Measurements from ENCODE around the gene PDIA6. TPM values are rescaled to one million over a fixed set of nuclear protein-coding genes. Genes with fewer than 3 reads are reported as not detected.

PDIA6 gene
- total RNA-seq, 1 experiment from 2014 or later: 149 TPM

- POLR2A ChIA-PET: interaction anchor here (0.6 kb wide), 1 partner anchor 63 kb away, joined by 3 read pairs; no protein-coding TSS in a partner anchor
- H3K4me3 ChIP-seq (replicated peaks in 1 of 2; ENCODE audit: low read depth in 1 of 2, low read length in 2 of 2): no peak overlapping the region
- RAD21 ChIA-PET (ENCODE audit: low non-redundant PET in 1 of 2, low total read pairs in 2 of 2, uncharacterized antibody in 2 of 2, unreplicated experiment in 2 of 2): no interaction called here
- no peak overlapping the region for H3K27ac ChIP-seq (ENCODE audit: low read depth, low read length)
- BruUV-seq (replicated peaks): no TSS peak
- peaks cover 11 to 30% of the 10 kb centered on the region in 2 experiments for H3K4me1 ChIP-seq (ENCODE audit: control insufficient read depth in 1 of 2, insufficient read depth in 2 of 2, low read length in 2 of 2)
- no peaks in the 10 kb centered on the region for H4K20me1 ChIP-seq (ENCODE audit: insufficient read depth)
- H3K9me3 ChIP-seq (ENCODE audit: control insufficient read depth in 1 of 2, insufficient read depth in 1 of 2, low read depth in 1 of 2, low read length in 2 of 2): no peaks in the 10 kb centered on the region
- H3K36me3 ChIP-seq (ENCODE audit: control insufficient read depth in 1 of 2, insufficient read depth in 2 of 2, low read length in 2 of 2): no peaks in the 10 kb centered on the region
- DNase-seq (ENCODE audit: low read depth, low spot score): peak; percentile 42
- H2AFZ ChIP-seq (ENCODE audit: low read depth, low read length, poor library complexity, severe bottlenecking): no peak overlapping the region
- intact Hi-C loops (cut with micrococcal nuclease): no loop called here
- H3K4me2 ChIP-seq (ENCODE audit: low read length): peak overlapping the region; percentile 53
- CTCF ChIA-PET: no interaction called here
- H3K9ac ChIP-seq (ENCODE audit: low read length): peak overlapping the region; percentile 16; the same call in 1 of the 2 replicates
- no peaks in the 10 kb centered on the region for H3K9me2 ChIP-seq (ENCODE audit: insufficient read depth)
- no peaks in the 10 kb centered on the region for H3K79me2 ChIP-seq (ENCODE audit: insufficient read depth, low read length)
- ATAC-seq: peak; percentile 69
- TF ChIP-seq JUND (IDR thresholded peaks at IDR 0.05) (no peak), MAX (IDR thresholded peaks at IDR 0.05) (no peak), YY1 (IDR thresholded peaks at IDR 0.05; ENCODE audit: extremely low read depth, insufficient replicate concordance, low read depth, low read length) (no peak), REST (IDR thresholded peaks at IDR 0.05; ENCODE audit: low read depth) (no peak), CEBPB (IDR thresholded peaks at IDR 0.05; ENCODE audit: low read depth) (no peak), EZH2 (IDR thresholded peaks at IDR 0.05) (no peak), SP1 (IDR thresholded peaks at IDR 0.05; ENCODE audit: low read depth) (no peak), CTCF (IDR thresholded peaks at IDR 0.05 in 2 of 3, conservative IDR thresholded peaks at IDR 0.05 in 1 of 3; ENCODE audit: borderline replicate concordance in 1 of 3, insufficient read depth in 1 of 3, low read depth in 2 of 3, low read length in 2 of 3) (no peak), TCF7L2 (IDR thresholded peaks at IDR 0.05; ENCODE audit: borderline replicate concordance, extremely low read depth, insufficient read depth, insufficient read length) (no peak), FOSL1 (IDR thresholded peaks at IDR 0.05; ENCODE audit: low read depth) (no peak), ZNF274 (IDR thresholded peaks at IDR 0.05; ENCODE audit: low read depth, low read length) (no peak), SRF (IDR thresholded peaks at IDR 0.05; ENCODE audit: low read depth) (no peak), EZH2phosphoT487 (IDR thresholded peaks at IDR 0.05; ENCODE audit: borderline replicate concordance) (no peak), ELF1 (IDR thresholded peaks at IDR 0.05; ENCODE audit: borderline replicate concordance, low read depth) (no peak), POLR2A (IDR thresholded peaks at IDR 0.05; ENCODE audit: borderline replicate concordance, extremely low read depth, insufficient read depth, insufficient read length) (no peak), EGR1 (IDR thresholded peaks at IDR 0.05; ENCODE audit: low read depth) (no peak), ZFX (IDR thresholded peaks at IDR 0.05) (no peak), CBX3 (IDR thresholded peaks at IDR 0.05; ENCODE audit: low read depth) (no peak), POLR2AphosphoS5 (IDR thresholded peaks at IDR 0.05; ENCODE audit: low read depth, low read length) (no peak), SIN3A (IDR thresholded peaks at IDR 0.05; ENCODE audit: low read depth) (no peak)
- H3K27me3 ChIP-seq (ENCODE audit: insufficient read depth, low read length): no peaks in the 10 kb centered on the region
Measured at GRCh38 chr2:10765461-10765860, 47.1 kb downstream of the PDIA6 start.
